GM13976 (cell line): ENCODE results near the gene SUN1.

ENCODE experiments used
- DNase-seq: peaks from one replicate; pipeline ENCODE4 v3.0.0; 2012; ENCODE audit warnings: low spot score
- in situ Hi-C: fragments of 300-500 bp; cut with MboI; formaldehyde crosslinking; loops from one replicate; pipeline ENCODE4 v1.12.0; 2022; ENCODE audit warnings: low sequenced_read_pairs, mixed read lengths, inconsistent platforms; ENCODE audit not compliant: unreplicated experiment
- TF ChIP-seq, protein P1 (sequence below): IDR thresholded peaks from 2 replicates; pipeline ENCODE4 v1.5.1; 2012; ENCODE audit warnings: borderline replicate concordance, mild to moderate bottlenecking; ENCODE audit not compliant: insufficient read depth; ENCODE audit errors: extremely low read depth, missing control alignments, control extremely low read depth

SUN1 gene

DNA sequence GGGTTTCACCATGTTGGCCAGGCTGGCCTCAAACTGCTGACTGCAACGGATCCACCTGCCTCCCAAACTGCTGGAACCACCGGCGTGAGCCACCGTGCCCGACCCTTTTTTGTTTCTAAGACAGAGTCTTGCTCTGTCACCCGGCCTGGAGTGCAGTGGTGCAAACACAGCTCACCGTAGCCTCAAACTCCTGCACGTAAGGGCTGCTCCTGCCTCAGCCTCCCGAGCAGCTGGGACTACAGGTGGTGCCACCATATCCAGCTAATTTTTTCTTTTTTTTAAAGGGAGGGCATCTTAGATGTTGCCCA is 85.8 kb downstream of the SUN1 start:
- DNase-seq = no peak
- in situ Hi-C loops = no loop called here
- TF ChIP-seq, protein P1, sequence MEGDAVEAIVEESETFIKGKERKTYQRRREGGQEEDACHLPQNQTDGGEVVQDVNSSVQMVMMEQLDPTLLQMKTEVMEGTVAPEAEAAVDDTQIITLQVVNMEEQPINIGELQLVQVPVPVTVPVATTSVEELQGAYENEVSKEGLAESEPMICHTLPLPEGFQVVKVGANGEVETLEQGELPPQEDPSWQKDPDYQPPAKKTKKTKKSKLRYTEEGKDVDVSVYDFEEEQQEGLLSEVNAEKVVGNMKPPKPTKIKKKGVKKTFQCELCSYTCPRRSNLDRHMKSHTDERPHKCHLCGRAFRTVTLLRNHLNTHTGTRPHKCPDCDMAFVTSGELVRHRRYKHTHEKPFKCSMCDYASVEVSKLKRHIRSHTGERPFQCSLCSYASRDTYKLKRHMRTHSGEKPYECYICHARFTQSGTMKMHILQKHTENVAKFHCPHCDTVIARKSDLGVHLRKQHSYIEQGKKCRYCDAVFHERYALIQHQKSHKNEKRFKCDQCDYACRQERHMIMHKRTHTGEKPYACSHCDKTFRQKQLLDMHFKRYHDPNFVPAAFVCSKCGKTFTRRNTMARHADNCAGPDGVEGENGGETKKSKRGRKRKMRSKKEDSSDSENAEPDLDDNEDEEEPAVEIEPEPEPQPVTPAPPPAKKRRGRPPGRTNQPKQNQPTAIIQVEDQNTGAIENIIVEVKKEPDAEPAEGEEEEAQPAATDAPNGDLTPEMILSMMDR = no peak

DNA sequence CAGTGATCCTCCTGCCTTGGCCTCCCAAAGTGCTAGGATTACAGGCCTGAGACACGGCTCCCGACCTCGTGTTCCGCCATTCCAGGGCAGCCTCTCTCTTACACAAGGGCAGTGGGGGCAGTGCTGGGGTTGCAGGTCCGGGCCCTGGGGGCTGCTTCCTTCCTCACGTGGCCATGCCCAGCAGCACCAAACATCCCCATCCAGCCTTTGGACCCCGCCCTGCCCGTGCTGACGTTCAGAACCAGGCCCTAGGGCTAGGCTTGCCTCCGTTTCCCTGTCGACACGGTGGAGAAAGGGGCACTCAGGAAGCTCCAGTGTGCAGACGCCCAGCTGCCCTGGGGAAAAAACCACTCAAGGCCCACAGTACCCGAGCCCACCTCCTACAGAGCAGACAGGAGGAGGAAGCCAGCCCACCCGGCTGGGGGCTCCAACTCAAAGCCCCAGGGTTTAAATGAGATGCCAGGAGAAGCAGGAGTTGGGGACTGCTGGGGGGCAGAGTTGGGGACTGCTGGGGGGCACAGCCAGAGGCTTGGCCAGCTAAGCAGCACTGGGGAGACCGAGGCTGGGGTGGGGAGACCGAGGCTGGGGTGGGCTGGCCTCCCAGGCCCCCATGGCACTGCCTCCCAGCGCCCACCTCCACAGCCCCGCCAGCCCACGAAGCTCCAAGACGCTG is 86.3 kb downstream of the SUN1 start:
- no peak for DNase-seq
- in situ Hi-C loops = no loop called here
- TF ChIP-seq, protein P1 = no peak

GRCh38 chr7:919114-919442 is 86.8 kb downstream of the SUN1 start:
- in situ Hi-C loops = no loop called here
- no peak for DNase-seq

GRCh38 chr7:919924-920341 is 87.7 kb downstream of the SUN1 start:
- TF ChIP-seq, protein P1 = no peak
- in situ Hi-C loops = no loop called here
- DNase-seq = no peak

More at GRCh38 chr7:919114-919442, 86.8 kb downstream of the SUN1 start:
- TF ChIP-seq, protein P1 = no peak

DNA sequence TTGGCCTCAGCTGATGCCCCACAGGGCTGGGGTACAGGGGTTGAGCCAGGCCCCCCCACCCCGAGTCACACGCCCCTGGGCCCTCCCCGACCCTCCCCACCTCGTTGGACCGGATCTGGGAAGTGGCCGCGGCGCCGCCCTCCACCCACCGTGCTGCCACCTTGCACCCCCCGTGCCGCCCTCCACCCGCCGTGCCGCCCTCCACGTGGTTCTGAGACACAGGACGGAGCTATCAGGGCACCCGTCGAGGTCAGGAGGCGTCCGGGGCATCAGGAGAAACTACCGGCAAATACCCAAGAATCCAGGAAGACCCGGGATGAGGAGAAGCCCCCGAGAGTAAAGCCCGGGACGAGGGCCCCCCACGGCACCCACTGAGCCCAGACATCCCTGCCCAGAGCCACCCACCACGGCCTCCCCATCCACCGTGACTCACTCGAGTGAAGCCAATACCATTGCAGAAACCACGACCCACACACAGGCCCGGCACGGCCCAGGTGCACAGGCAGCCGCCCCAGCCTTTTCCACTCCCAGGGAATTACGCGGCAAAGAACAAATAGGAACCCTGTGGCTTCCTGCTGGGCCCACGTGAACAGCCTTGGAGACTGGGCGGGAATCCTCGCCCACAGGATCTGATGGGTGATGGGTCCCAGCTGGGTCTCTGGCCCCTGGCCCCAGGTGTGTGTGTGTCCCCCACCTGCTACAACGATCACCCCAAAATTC is 88.2 kb downstream of the SUN1 start:
- no peak for DNase-seq
- in situ Hi-C loops = no loop called here
- TF ChIP-seq, protein P1 = no peak

DNA sequence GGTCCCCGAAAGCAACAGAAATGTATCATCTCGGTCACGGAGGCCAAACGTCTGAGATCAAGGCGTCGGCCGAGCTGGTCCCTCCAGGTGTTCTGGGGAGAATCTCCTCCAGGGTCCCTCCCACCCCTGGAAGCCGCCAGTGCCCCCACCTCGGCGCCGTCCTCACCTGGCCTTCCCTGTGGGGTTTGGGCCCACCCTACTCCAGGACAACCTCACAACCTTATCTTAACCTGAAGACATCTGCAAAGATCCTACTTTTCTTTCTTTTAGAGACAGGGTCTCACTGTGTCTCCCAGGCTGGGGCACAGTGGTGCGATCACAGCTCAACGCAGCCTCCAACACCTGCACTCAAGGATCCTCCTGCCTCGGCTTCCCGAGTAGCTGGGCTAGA is 88.8 kb downstream of the SUN1 start:
- in situ Hi-C loops = no loop called here
- TF ChIP-seq, protein P1 = no peak
- no peak for DNase-seq
